Mesenteric fat pad (tissue), 1 donor: Measurements from ENCODE around the gene PIGT. TPM values are rescaled to one million over a fixed set of nuclear protein-coding genes. Genes with fewer than 3 reads are reported as not detected.

ENCODE experiments used
- DNase-seq: peaks from one replicate; pipeline ENCODE4 v3.0.0-alpha.2; 2020; ENCODE audit warnings: low spot score
- long read RNA-seq: library from polyadenylated mRNA; unstranded; transcript quantifications from one replicate; pipeline ENCODE4 v2.0.0, GENCODE V29; 2020
- total RNA-seq: library from RNA; stranded (reverse); fragmentation: NEBNext Ultra II Directional; extraction: Animal tissue kit (Norgen Biotek cat#: 25700); gene quantifications from one replicate; pipeline ENCODE4 v1.2.1, GENCODE V29; 2021
- donor health status: DM: yes; HTN: yes; CAD: no.

The PIGT gene
- 90.9 TPM for total RNA-seq
- long read RNA-seq, transcript PIGT-202 (12 exons, 2,245 nt): major isoform, 160 of 202 reads
- long read RNA-seq, transcript PIGT-203 (11 exons, 1,971 nt): minor isoform, 7 of 202 reads
- long read RNA-seq, partial matches to known transcripts: 20 of 202 reads
- long read RNA-seq, other reads (novel, unspliced or antisense): 6 of 202 reads

DNA sequence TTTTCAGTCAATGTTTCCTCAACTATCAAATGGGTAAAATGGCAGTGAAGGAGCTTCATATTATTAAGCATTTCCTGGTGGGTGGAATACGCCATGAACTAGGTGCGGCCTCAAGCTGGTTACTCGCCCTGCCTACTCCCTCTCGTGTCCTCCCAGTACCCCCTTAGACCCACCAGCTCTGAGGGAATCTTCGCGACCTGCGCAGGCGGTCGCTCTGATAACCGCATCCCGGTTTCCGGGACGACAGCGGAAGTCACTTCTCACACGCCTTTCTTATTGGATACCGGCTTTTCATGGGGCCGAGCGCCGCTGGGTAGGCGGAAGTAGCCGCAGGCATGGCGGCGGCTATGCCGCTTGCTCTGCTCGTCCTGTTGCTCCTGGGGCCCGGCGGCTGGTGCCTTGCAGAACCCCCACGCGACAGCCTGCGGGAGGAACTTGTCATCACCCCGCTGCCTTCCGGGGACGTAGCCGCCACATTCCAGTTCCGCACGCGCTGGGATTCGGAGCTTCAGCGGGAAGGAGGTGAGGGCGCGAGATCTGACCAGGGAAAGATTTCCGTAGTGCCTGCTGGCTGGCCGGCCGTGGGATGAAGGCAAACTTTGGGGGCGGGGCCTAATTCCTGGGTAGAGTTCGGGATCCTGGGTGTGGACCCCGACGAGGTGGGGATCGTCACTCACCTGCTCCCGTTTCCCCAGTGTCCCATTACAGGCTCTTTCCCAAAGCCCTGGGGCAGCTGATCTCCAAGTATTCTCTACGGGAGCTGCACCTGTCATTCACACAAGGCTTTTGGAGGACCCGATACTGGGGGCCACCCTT lies at the start of gene PIGT:
Gene PIGT (plus strand): TSS at position 320 of the 816 bp plus-strand sequence. CDS start 16 bp downstream, at position 336.
- peak; percentile 94 for DNase-seq

DNA sequence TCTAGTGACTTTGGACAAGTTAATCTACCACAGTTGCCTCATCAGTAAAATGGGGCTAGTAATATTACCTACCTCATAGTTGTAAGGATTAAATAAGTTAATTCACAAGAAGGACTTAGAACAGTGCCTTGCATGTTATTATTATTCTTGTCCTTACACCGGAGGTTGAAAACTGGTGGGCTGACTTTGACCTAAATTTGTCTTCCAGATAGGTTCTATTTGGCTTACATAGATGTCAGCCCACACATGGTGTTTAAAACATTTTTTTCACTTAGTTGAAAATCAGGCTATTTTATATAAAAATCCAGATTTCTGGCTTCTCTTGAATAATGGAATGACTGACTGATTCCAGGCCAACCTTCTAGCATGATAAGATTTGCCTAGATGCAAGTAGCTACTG lies 49.7 kb upstream of the PIGT start:
- DNase-seq: no peak

DNA sequence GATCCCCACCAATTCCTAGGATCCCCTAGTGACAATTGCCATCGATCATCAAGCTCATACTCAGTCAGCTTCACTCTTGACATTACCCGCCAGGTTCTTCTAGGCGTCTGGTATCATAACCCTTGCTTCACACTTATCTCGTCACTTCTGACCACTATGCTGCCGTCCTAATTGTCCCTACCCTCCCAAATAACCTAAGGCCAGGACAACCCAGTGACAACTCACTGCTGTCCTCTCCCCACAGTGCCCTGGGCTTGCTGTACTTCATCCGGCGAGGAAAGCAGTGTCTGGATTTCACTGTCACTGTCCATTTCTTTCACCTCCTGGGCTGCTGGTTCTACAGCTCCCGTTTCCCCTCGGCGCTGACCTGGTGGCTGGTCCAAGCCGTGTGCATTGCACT lies 49.3 kb upstream of the PIGT start:
- no peak for DNase-seq

DNA sequence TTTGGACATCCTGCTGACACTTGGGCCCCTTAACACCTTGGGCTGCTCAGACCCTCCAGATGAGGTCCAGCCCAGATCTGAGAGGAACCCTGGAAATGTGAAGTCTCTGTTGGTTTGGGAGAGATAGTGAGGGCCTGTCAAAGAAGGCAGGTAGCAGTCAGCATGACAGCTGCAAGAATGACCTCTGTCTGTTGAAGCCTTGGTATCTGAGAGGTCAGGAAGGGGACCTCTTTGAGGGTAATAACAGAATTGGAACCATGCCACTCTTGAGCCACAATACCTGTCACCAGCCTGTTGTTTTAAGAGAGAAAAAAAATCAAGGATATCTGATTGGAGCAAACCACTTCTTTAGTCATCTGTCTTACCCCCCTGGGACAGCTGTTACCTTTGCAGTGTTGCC lies 48.8 kb upstream of the PIGT start:
- DNase-seq: no peak

DNA sequence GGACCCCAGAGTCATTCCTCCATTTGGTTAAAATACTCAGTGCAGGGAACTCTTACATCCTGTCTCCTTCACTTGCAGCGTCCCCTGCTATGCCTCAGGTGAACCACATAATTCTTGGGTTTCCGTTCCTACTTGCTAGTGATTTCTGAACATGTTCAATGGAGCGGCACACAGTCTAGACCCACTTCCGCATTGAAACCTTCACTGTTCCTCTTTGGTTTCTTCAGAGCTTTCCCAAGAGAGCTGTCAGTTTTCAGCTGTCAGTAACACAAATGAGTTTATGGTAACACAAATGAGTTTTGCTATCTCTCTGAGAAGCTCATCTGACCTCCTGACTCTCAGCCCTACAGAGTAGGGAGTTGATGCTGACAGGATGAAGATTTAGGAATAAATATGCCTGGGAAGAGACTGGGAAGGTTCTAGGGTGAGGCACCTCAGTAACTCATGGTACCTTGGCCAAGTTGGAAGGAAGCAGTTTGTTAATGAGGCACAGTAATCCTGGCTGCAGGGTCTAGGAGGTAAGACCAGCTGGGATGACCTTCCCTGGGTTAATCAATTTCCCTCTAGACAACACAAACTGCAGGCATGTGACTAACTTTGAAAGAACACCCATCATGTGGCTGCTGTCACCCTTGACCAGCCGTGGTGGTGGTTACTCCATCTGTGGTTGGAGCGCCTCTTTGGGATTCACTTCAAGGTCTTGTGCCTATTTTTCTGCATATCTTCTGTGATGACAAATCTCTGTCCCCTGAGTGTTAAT lies 47.5 kb upstream of the PIGT start:
- no peak for DNase-seq

DNA sequence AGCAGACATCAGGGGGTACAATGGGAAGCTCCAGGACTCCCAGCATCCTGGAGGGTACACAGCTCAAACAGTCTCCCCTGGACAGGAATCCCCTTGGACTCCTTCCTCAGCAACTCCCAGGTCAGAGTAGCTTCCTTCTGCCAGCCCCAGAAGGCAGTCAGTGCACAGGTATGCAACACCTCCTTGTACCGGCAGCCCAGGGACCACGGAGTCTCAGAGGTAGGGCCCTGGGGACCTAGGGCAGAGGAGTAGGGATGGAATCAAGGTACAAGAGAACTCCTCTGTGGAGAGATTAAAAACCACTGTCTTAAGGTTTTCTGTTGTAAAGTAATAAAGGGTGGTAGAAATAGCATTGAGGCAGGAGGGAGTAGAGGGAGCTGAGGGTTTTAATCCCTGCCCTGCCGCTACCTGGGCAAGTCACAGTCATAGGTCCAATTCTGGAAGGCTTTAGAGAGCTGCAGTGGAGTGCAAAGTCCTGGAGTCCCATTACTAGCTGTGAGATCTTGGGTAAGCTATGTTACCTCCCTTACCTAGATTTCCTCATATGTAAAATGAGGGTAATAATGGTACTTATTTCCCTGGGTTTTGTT lies 45.3 kb upstream of the PIGT start:
- no peak for DNase-seq

DNA sequence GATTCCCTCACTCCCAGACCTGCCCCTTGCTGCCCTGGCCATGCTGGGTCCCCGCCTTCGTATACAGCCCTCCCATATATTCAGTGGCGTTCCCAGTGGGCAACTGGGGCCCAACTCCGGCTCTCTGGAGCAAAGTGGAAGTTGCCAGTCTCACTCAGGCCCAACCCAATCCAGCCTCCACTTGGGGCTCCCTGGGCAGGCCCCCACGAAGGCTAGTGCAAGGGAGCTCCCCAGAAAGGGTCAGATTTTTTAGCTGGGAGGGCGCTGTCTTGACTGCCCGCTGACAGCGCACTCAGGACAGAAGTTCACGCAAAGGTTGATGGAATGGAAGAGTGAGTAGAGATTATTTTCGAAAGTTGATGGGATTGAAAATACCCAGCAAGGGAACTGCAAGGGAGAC lies 43.7 kb upstream of the PIGT start:
- DNase-seq: no peak

DNA sequence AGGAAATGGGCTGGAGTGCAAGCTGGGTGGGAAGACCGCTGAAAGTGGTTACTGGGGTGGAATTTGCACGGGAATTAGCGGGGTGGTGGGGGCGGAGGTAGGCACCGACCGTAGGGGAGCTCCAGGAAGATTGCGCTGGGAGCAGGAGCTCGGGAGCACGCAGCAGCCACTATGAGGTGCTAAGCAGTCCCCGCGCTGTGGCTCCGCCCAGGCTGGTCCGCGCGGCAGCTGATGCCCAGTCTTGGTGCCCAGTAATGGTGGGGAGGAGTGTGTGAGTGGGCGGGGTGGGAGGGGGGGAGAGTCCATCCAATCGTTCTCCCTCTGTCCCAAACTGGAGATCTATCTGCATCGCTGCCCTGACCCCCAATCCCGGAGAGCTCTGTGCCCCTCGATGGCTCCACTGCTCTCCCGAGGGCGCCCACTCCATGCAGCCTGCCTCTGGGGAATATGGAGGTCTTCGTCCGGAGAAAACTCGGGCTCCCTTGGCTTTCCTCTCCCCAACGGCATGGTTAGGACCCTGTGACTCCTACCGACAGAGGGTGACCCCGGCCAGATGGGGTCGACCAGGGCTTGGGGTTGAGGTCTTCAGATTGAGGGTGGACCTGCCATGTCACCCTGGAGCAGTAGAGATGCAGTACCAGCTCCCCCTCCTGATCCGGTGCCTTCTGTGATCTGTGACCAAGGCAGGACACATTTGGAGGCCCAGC lies 43.1 kb upstream of the PIGT start:
- no peak for DNase-seq

DNA sequence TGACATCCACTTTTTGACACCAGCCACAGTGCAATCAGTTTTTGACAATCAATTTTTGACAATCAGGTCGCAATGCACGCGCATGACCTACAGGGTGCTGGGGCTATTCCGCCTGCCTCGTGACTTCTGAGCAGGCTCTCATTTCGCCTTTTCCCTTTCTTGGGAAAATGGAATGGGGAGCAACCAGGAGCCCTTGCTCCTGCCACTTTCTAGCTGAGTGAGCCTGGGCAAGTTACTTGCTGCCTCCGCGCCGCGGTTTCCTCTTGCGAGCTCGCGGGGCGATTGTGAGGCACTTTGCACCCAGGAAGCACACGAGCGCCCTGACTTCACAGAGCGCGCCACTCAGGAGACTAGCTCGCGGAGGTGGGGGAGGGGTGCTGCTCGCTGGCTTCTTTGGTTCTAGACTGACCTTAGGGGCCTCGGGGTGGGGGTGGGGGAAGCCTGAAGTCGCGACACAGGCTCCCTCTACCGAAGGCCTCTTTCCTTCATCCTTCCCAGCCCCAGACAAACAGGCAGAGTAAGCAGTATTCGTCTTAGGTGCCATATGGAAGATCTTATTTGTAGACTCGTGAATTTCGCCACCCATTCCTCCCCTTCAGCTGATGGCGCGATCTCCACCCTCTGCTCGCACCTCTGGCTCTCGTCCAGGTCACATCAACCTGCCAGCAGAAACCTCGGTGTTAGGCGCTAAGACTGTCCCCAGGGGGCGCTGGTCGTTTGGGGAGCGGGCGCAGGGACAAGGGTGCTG lies 42.4 kb upstream of the PIGT start:
- DNase-seq: peak; percentile 96

DNA sequence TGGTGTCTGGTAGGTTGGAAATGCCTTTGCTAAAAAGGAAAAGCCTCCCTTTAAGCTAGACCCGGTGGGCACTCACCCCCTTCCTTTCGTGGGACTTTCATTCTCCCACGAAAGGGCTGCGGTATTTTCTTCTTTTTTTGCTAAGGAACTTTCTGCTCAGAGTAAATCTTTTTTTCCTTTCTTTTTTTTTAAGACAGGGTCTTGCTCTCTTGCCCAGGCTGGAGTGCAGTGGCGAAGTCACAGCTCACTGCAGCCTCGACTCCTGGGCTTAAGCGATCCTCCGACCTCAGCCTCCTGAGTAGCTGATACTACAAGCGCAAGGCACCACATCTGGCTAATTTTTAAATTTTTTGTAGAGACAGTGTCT lies 41.9 kb upstream of the PIGT start:
- DNase-seq: no peak

DNA sequence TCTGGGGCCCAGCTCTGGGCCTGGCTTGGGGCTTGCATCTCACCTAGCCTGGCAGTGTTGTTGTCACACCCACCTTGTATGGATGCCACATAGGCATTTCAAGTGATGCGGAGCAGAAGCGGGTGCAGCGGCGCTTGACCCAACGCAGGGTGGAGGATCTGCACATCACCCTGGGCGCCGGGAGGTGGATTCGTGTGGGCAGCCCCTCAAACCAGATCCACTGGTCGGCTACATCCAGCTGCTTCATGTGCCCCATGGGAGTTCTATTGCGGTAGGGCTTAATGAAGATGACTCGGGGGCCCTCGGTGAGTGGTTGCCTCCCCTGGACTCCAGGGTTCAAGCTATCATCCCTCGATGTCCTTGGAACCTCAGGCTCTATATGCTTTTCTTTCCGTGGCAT lies 41.0 kb upstream of the PIGT start:
- DNase-seq: no peak

DNA sequence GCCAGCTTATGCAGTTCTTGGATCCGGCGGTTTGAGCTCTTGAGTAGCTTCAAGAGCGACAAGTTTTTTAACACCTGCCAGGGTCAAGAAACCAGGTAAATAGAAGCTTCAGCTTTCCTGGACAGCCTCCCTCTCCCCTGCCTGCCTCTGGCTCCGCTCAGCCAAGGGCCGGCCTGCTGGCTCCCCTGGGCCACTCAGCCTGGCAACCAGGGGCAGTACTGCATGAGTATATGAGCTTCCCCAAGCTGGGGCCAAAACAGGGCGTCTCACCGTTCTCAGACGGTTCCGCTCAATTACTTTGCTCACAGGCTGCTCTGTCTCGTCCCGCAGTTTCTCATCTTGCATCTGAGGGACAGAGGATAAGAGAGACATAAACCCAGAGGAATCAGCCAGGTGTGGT lies 38.7 kb upstream of the PIGT start:
- DNase-seq: no peak

DNA sequence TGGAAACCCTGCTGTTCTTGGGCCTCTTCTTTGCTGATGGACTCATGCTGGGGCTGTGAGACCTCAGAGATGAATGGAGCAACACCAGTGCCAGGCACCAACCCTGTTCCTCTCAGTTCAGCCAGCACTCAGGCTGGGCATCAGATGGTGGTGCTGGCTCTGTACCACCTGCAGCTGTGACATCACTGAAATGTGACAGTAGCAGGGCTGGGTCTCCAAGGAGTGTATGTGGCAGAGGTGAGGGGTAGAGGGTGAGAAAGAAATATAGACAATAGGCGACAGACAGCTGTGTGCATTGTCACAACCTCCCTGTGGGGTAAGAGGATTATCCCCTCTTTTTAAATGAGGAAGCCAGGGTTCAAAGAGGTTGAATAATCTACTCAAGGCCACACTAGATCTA lies 37.8 kb upstream of the PIGT start, which contains the start of gene TP53TG5:
Gene TP53TG5 (minus strand): TSS at position 135 of the 400 bp plus-strand sequence. CDS start 89 bp downstream, at position 46.
- no peak for DNase-seq

DNA sequence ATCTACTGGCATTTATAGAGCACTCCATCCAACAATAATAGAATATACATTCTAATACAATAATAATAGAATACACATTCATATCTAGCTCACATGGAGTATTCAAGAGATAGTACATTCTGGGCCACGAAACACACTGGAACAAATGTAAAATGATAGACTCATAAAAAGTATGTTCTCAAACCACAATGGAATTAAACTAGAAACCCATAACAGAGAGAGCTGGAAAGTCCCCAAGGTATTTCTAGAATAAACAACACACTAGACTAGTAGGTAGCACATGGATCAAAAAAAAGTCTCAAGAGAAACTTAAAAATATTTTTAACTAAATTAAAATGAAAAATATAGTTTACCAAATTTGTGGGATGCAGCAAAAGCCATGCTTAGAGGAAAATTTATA lies 28.7 kb upstream of the PIGT start:
- DNase-seq: no peak

DNA sequence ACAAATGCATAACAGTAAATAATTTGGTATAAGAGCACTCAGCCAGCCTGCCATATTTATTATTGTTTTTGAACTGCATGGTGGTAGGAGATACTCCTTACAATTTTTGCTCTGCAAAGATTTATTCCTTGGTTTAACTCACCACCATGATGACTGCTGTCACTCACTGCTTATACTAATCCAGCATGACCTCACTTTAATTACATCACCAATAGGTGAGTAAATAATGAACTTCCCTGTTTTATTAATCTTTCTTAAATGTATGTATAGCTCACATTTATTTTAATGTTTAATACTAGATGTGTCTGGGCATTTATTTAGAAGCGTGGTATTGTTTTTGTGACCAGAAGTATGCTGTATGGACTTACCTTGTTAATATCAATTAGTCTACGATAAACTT lies 25.0 kb upstream of the PIGT start:
- DNase-seq: no peak

DNA sequence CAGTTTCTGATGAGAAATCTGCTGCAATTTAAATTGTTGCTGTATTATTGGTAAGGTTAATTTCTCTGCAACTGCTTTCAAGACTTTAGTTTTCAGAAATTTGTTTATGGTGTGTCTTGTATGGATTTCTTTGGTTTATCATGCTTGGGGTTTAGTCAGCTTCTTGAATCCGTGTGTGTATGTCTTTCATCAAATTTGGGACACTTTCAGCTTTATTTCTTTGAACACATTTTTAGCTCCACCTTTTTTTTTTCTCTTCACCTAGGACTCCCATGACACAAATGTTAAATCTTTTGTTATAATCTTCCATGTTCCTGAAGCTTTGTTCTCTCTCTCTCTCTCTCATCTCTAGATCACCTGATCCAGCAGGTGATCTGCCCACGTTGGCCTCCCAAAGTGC lies 24.4 kb upstream of the PIGT start:
- DNase-seq: no peak

DNA sequence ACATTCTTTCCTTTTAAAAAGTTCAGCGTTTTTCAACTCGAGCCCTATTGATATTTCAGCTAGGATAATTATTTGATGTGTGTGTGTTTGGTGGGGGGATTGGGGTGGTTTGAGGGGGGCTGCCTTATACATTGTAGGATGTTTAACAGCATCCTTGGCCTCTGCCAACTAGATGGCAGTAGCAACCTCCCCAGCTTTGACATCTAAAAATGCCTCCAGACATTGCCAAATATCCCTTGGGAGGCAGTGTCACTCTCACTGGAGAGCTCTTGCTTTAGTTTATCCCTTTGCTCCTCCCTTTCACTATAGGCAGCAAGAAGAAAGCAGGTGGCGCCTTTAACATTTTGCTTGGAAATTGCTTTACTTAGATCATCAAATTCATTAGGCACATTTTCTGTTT lies 23.2 kb upstream of the PIGT start:
- no peak for DNase-seq

DNA sequence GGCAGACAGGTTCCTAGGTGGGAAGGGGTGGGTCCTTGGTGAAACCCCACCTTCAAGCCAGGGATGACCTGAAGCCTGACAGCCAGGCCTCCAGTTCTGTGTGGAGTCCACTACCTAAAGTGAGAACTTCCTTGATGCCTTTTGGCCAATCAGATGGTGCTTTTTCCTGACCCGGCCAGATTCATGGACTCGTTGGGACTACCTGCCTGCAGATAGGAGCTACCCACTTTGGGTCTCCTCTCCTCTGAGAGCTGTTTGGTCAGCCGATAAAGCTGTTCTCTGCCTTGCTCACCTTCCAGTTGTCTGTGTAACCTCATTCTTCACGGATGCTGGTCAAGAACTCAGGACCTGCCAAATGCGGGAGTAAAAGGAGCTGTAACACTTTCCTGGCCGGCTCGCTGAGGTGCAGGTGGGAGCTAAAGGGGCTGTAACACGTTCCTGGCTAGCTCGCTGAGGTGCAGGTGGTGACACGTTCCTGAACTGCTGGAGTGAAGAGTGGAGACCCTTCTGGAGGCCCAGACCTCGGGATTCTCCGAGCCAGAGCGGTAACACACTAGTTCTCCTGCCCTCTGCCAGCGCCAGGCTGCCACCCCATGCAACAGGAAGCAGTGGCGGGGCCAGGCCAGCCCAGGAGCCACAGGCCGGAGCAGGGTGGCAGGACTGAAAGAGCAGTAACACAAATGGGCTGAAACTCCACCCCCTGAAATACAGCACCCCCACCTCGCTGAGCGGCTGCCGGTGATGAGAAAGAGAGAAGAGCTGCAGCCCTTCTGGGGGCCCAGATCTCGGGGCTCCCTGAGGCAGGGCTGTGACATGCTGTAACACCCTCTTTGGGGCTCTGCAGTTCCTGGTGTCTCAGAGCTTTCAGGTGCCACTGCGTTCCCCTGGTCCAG lies 21.5 kb upstream of the PIGT start:
- DNase-seq: no peak

DNA sequence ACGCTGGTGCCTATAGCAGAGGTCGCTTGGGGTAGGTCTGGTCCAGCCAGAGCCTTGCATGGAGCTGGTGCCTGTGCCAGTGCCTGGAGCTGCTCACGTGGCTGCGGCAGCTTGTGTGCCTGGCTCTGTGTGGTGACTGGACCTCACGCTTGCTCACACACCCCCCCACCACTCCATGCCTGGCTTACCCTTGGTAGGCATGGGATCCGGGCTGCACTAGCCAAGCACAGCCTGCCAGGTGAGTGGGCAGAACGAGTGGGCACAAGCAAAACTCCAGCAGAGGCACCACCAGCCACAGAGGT lies 20.9 kb upstream of the PIGT start:
- no peak for DNase-seq

DNA sequence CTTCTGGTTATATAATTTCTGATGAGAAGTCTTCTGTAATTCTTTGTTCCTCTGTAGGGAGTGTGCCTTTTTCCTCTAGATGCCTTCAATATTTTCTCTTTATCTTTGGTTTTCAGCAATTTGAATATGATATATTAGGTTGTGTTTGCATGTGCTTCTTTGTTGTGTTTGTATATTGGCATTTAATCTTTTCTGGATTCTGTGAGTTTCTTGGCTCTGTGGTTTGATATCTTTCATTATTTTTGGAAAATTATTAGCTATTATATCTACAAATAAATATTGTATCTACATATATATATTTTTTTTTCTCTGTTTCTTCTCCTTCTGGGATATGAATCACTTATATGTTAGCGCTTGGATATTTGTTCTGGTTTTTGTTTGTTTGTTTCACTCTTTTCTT lies 16.9 kb upstream of the PIGT start:
- DNase-seq: no peak
